HepG2 (cell line): Measurements from ENCODE around the gene CSTF1. TPM values are rescaled to one million over a fixed set of nuclear protein-coding genes. Genes with fewer than 3 reads are reported as not detected.

ENCODE experiments used
- ATAC-seq: fragments of 200-7000 bp; cut with Tn5 transposase; 3 replicates; pipeline ENCODE4 v1.9.1; 2020; ENCODE audit warnings: mild to moderate bottlenecking, moderate library complexity
- BruUV-seq: library from RNA; stranded (reverse); fragments of 400-500 nt; replicated peaks from 2 replicates; lab custom pipeline; 2021; lab: Mats Ljungman, UMichigan
- CTCF ChIA-PET: fragments of 300-600 bp; formaldehyde crosslinking; extraction: SDS; loops from one replicate; lab custom pipeline; 2021; ENCODE audit warnings: low total read pairs, inconsistent platforms, low intra/inter-chr PET ratio; lab: Yijun Ruan, JAX
- POLR2A ChIA-PET: fragments of 350-600 bp; sonication (Branson Sonifier 250); formaldehyde crosslinking; loops from one replicate; lab custom pipeline; 2020; ENCODE audit warnings: antibody characterized with exemption, inconsistent platforms; lab: Yijun Ruan, JAX
- DNase-seq: peaks from one replicate; pipeline ENCODE4 v3.0.0-alpha.2; 2015; ENCODE audit warnings: low spot score
- FAIRE-seq: peaks from 3 replicates; lab custom pipeline; 2011; peaks lifted over from hg19 to GRCh38; lab: Jason Lieb, UNC
- H2AFZ ChIP-seq: one replicate; pipeline ENCODE4 v1.6.1; 2011; ENCODE audit warnings: low read length, inconsistent platforms
- H3K27ac ChIP-seq: fragments of 300-600 bp; 3 replicates; pipeline ENCODE4 v1.8.0; 2011; ENCODE audit warnings: mixed run types, mild to moderate bottlenecking, mixed read lengths, low read length, inconsistent platforms; ENCODE audit not compliant: insufficient read depth; ENCODE audit errors: extremely low read length
- H3K27me3 ChIP-seq, 2 experiments: fragments of 200-600 bp in 1 of 2; 2 replicates in 1 of 2; 3 replicates in 1 of 2; pipeline versions ENCODE4 v1.6.0 to v1.8.0; 2011; ENCODE audit warnings: low read length in 2 of 2, mild to moderate bottlenecking in 2 of 2, moderate library complexity in 2 of 2, inconsistent platforms in 1 of 2; ENCODE audit not compliant: insufficient read depth in 2 of 2, control insufficient read depth in 1 of 2
- H3K36me3 ChIP-seq, 2 experiments: fragments of 200-600 bp in 1 of 2; replicated peaks in 1 of 2; 2 replicates in 1 of 2; 3 replicates in 1 of 2; pipeline versions ENCODE4 v1.5.1 to v1.8.0; 2011; ENCODE audit warnings: low read length in 2 of 2, inconsistent platforms in 1 of 2; ENCODE audit not compliant: insufficient read depth in 2 of 2, control insufficient read depth in 1 of 2
- H3K4me1 ChIP-seq: 2 replicates; pipeline ENCODE4 v1.5.1; 2012; ENCODE audit warnings: low read length, inconsistent platforms; ENCODE audit not compliant: insufficient read depth
- H3K4me2 ChIP-seq: 2 replicates; pipeline ENCODE4 v1.6.0; 2011; ENCODE audit warnings: low read depth, low read length, inconsistent platforms
- H3K4me3 ChIP-seq, 3 experiments: fragments of 200-600 bp in 1 of 3; sonication (generic), shearing (Covaris generic) in 1 of 3; replicated peaks in 1 of 3; 2 replicates each; pipeline ENCODE4 v1.5.1; 2011 to 2016; ENCODE audit warnings: low read length in 3 of 3, inconsistent platforms in 2 of 3, low read depth in 2 of 3, mild to moderate bottlenecking in 2 of 3, control low read depth in 1 of 3, mixed read lengths in 1 of 3; ENCODE audit not compliant: insufficient read depth in 1 of 3
- H3K79me2 ChIP-seq: one replicate; pipeline ENCODE4 v1.6.1; 2011; ENCODE audit warnings: low read length, inconsistent platforms; ENCODE audit not compliant: insufficient read depth
- H3K9ac ChIP-seq: 2 replicates; pipeline ENCODE4 v1.6.0; 2011; ENCODE audit warnings: mild to moderate bottlenecking, low read depth, low read length, inconsistent platforms; ENCODE audit not compliant: insufficient read depth
- H3K9me3 ChIP-seq: 2 replicates; pipeline ENCODE4 v1.5.1; 2012; ENCODE audit warnings: mild to moderate bottlenecking, low read length
- H4K20me1 ChIP-seq: 2 replicates; pipeline ENCODE4 v1.6.0; 2011; ENCODE audit warnings: inconsistent platforms, mild to moderate bottlenecking, low read length, moderate library complexity; ENCODE audit not compliant: insufficient read depth
- ARID5B ChIP-seq: IDR thresholded peaks from 2 replicates; pipeline ENCODE4 v1.4.0; 2020; ENCODE audit warnings: mild to moderate bottlenecking, missing genetic modification reagents
- CREB1 ChIP-seq, 2 experiments: fragments of 450-650 bp in 1 of 2; IDR thresholded peaks; 2 replicates each; pipeline ENCODE4 v1.6.1; 2016 to 2017; ENCODE audit warnings: control low read depth in 1 of 2, mild to moderate bottlenecking in 1 of 2, missing compliant biosample characterization in 1 of 2, missing genetic modification characterization in 1 of 2
- KDM5A ChIP-seq: fragments of 200-600 bp; sonication (generic); IDR thresholded peaks from 2 replicates; pipeline ENCODE4 v1.7.0; 2018; ENCODE audit warnings: antibody characterized with exemption, mild to moderate bottlenecking, low read length, borderline replicate concordance
- ZNF251 ChIP-seq: sonication (generic); formaldehyde crosslinking; IDR thresholded peaks from 2 replicates; pipeline ENCODE4 v1.9.0; 2021; ENCODE audit warnings: mild to moderate bottlenecking, missing genetic modification reagents
- ZNF331 ChIP-seq: sonication (generic); formaldehyde crosslinking; IDR thresholded peaks from 2 replicates; pipeline ENCODE4 v1.4.0; 2020; ENCODE audit warnings: missing genetic modification reagents
- ZNF720 ChIP-seq: sonication (generic); formaldehyde crosslinking; IDR thresholded peaks from 2 replicates; pipeline ENCODE4 v1.4.0; 2020; ENCODE audit warnings: missing genetic modification reagents
- WGBS: methylation state at CpG from one replicate; pipeline ENCODE4 v1.1.6; 2017; ENCODE audit warnings: low lambda C conversion rate; 5-methylcytosine and 5-hydroxymethylcytosine counted together
- in situ Hi-C: cut with HindIII; loops from 2 replicates; pipeline ENCODE4 v1.10.0; 2017; ENCODE audit warnings: low pct_unique_long_range_greater_than_20kb; ENCODE audit not compliant: extremely low pct_ligation_motif_present
- intact Hi-C: fragments of 100-400 bp; cut with micrococcal nuclease; formaldehyde crosslinking; loops from one replicate; pipeline ENCODE4 v1.10.0; 2022; ENCODE audit not compliant: unreplicated experiment
- polyA plus RNA-seq, 8 experiments: library from polyadenylated mRNA; depleted of rRNA in 3 of 8; stranded (reverse) in 7 of 8; unstranded in 1 of 8; fragments of >200 nt; fragmentation: Illumina TruSeq in 4 of 8; extraction: Trizol in 4 of 8; gene quantifications; 2 replicates each; pipeline versions ENCODE4 v1.2.1 to v1.2.3, GENCODE V29; 2011 to 2016; ENCODE audit warnings: low read depth in 4 of 8, missing spikeins in 1 of 8, mixed read lengths in 1 of 8; ENCODE audit not compliant: insufficient read depth in 1 of 8
- total RNA-seq, 5 experiments: library from RNA; depleted of rRNA; stranded (reverse); fragments of >200 nt; fragmentation: Illumina TruSeq; extraction: Trizol; gene quantifications; 2 replicates each; pipeline ENCODE4 v1.2.3, GENCODE V29; 2016; ENCODE audit warnings: low read depth in 1 of 5
- TF ChIP-seq, protein P1 (sequence below): sonication (generic); formaldehyde crosslinking; IDR thresholded peaks from 2 replicates; pipeline ENCODE4 v1.5.0; 2020; ENCODE audit warnings: missing genetic modification reagents
- TF ChIP-seq, protein P2 (sequence below): sonication (generic); formaldehyde crosslinking; IDR thresholded peaks from 2 replicates; pipeline ENCODE4 v1.5.0; 2020; ENCODE audit warnings: missing genetic modification reagents, mild to moderate bottlenecking, borderline replicate concordance

Gene CSTF1
- total and polyA plus RNA-seq, 2 of the 13 experiments (the other 11 are each of a cell fraction or from before 2014, with no cell fraction given) = 70.9 to 100 TPM

DNA sequence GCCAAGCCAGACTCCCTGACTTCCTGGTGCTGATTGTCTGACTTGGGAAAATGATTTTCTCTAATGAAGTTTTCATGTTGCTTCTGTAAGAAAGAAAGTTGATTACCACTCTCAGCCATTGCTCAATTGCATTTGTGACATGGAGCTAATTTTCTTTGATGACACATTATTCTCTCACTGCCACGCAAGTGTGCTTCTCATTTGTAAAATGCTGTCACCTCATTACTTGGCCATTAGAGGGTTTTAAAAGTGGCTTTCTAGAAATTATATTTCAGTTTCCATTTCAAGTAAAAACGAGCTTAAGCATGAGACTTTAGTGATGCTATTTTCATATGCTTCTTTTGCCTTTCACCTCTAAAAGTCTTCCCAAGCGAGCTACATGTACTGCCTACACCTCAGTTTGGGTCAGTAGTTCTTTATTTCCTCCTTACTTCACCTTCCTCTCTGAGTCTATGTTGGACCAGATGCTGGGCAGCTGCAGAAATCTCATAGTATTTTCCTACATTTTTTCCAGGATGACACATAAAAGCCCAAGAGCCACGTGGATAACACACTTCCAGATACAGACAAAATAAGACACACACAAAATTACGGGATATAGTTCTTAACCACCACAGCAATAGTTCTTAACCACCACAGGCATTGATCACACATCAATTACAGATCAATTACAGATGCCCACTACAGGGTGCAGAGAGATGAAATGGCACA is 39.9 kb upstream of the CSTF1 start:
- Histone ChIP-seq H3K9ac (no peak overlapping the region), H3K27me3 (0 out of 5 replicates have a peak, but pooled peaks cover 0 to 4% of the 10 kb centered on the region in 2 experiments), H3K79me2 (no peaks in the 10 kb centered on the region), H4K20me1 (no peaks in the 10 kb centered on the region), H3K4me1 (peaks cover 14% of the 10 kb centered on the region)
- intact Hi-C loops = no loop called here
- no TSS peak for BruUV-seq
- CTCF ChIA-PET = no interaction called here
- TF ChIP-seq, protein P1, sequence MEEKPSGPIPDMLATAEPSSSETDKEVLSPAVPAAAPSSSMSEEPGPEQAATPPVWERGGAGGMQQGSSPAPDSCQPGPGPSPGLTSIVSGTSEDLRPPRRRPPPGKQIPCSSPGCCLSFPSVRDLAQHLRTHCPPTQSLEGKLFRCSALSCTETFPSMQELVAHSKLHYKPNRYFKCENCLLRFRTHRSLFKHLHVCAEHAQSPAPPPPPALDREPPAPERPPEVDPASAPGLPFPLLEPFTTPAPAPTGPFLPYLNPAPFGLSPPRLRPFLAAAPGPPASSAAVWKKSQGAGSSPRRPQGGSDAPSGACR (CRISPR knock-in tag) = no peak
- no peak for TF ChIP-seq ZNF251 (CRISPR knock-in tag)
- no peak for TF ChIP-seq ZNF331 (CRISPR knock-in tag)
- TF ChIP-seq ARID5B (CRISPR knock-in tag) = no peak
- TF ChIP-seq KDM5A = no peak
- TF ChIP-seq ZNF720 = no peak
- TF ChIP-seq CREB1 (IDR thresholded peaks at IDR 0.05) = peak; percentile 13; the same call in 1 of the 2 replicates
- TF ChIP-seq CREB1 (CRISPR knock-in tag; IDR thresholded peaks at IDR 0.05) = no peak
- TF ChIP-seq, protein P2, sequence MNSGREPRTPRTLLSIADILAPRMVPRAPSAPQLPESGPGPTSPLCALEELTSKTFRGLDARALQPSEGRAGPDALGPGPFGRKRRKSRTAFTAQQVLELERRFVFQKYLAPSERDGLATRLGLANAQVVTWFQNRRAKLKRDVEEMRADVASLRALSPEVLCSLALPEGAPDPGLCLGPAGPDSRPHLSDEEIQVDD (CRISPR knock-in tag) = no peak
- TF ChIP-seq, all 625 proteins: peak for 1
- Histone ChIP-seq H3K36me3 (no peaks in the 10 kb centered on the region), H3K27ac (no peak overlapping the region), H3K4me3 (no peak overlapping the region), H3K9me3 (no peaks in the 10 kb centered on the region), H2AFZ (no peak overlapping the region), H3K4me2 (no peak overlapping the region)
- 8% methylated on average over 5 of the region's 5 CpGs for WGBS
- POLR2A ChIA-PET = no interaction called here
- in situ Hi-C loops = loop anchor here (10.0 kb wide), 1 partner anchor 108 kb away; the partner anchor contains the start of gene MC3R
- no peak for FAIRE-seq
- DNase-seq = no peak
- ATAC-seq = no peak
